ENCODE measurements around the gene TDRD1.
A peak's percentile ranks its signal among the peaks of the same experiment; 100 is the strongest.

TDRD1 gene

DNA sequence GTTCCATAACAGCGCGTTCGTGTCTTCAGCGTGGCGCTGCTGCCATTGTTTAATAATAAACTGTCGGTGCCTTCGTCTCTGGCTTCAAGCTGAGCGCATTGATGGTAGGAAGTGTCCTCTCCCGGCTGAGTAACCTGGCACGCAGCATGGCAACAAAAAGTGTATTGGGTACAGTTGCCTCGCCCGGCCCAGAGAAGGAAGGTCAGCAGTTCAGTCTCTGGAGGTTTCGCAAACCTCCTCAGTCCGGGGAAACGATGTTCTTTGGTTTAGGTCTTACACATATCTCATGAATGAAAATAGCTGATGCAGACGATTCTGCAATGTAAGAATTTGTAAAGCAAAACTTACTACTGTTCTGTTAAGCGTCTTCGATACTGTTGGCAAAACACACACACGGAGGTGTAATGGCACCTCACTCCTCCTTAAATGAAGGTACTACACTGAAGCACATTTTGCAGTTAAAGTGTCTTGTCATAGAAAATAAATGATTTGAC, 4.4 kb upstream of the TDRD1 start:
- TF ChIP-seq, protein P1, sequence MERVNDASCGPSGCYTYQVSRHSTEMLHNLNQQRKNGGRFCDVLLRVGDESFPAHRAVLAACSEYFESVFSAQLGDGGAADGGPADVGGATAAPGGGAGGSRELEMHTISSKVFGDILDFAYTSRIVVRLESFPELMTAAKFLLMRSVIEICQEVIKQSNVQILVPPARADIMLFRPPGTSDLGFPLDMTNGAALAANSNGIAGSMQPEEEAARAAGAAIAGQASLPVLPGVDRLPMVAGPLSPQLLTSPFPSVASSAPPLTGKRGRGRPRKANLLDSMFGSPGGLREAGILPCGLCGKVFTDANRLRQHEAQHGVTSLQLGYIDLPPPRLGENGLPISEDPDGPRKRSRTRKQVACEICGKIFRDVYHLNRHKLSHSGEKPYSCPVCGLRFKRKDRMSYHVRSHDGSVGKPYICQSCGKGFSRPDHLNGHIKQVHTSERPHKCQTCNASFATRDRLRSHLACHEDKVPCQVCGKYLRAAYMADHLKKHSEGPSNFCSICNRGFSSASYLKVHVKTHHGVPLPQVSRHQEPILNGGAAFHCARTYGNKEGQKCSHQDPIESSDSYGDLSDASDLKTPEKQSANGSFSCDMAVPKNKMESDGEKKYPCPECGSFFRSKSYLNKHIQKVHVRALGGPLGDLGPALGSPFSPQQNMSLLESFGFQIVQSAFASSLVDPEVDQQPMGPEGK (CRISPR knock-in tag; IDR thresholded peaks at IDR 0.05; ENCODE audit: borderline replicate concordance) = no peak
- TF ChIP-seq ISL1 (CRISPR knock-in tag; IDR thresholded peaks at IDR 0.05) = no peak
- TF ChIP-seq TCF4 (CRISPR knock-in tag; IDR thresholded peaks at IDR 0.05; ENCODE audit: borderline replicate concordance) = no peak
- TF ChIP-seq, protein P2, sequence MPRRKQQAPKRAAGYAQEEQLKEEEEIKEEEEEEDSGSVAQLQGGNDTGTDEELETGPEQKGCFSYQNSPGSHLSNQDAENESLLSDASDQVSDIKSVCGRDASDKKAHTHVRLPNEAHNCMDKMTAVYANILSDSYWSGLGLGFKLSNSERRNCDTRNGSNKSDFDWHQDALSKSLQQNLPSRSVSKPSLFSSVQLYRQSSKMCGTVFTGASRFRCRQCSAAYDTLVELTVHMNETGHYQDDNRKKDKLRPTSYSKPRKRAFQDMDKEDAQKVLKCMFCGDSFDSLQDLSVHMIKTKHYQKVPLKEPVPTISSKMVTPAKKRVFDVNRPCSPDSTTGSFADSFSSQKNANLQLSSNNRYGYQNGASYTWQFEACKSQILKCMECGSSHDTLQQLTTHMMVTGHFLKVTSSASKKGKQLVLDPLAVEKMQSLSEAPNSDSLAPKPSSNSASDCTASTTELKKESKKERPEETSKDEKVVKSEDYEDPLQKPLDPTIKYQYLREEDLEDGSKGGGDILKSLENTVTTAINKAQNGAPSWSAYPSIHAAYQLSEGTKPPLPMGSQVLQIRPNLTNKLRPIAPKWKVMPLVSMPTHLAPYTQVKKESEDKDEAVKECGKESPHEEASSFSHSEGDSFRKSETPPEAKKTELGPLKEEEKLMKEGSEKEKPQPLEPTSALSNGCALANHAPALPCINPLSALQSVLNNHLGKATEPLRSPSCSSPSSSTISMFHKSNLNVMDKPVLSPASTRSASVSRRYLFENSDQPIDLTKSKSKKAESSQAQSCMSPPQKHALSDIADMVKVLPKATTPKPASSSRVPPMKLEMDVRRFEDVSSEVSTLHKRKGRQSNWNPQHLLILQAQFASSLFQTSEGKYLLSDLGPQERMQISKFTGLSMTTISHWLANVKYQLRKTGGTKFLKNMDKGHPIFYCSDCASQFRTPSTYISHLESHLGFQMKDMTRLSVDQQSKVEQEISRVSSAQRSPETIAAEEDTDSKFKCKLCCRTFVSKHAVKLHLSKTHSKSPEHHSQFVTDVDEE (CRISPR knock-in tag; IDR thresholded peaks at IDR 0.05) = 0 out of 2 replicates have a peak, but pooled peaks have one; percentile 42
- peak; percentile 47 for ATAC-seq

DNA sequence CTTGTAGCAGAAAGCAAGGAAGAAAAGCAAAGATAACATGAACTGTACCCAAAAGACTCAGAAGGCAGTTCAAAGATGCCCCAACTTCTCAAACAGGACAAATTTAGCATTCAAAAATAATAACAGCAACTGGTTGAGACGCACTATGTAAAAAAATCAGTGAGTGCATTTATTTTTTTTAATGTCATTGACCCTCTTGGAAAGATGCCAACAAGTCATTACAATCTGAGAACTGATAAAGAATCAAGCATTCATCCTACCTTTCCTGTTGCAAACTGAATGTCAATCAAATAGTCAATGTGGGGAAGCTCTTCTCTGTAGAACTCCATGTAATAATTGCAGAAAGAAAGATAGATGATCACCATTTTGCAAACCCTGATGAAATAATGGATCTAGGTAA, 3.5 kb upstream of the TDRD1 start:
- TF ChIP-seq GLIS3 (CRISPR knock-in tag; IDR thresholded peaks at IDR 0.05) (no peak), BACH2 (CRISPR knock-in tag; IDR thresholded peaks at IDR 0.05; ENCODE audit: borderline replicate concordance) (no peak), CSDC2 (CRISPR knock-in tag; IDR thresholded peaks at IDR 0.05) (no peak), ZNF565 (CRISPR knock-in tag; conservative IDR thresholded peaks at IDR 0.05; ENCODE audit: low read depth) (no peak), TCF4 (CRISPR knock-in tag; IDR thresholded peaks at IDR 0.05; ENCODE audit: borderline replicate concordance) (no peak), ZFP30 (CRISPR knock-in tag; IDR thresholded peaks at IDR 0.05) (no peak), ZC3H10 (CRISPR knock-in tag; IDR thresholded peaks at IDR 0.05) (no peak), ZNF8 (CRISPR knock-in tag; IDR thresholded peaks at IDR 0.05) (no peak), SNAI2 (CRISPR knock-in tag; IDR thresholded peaks at IDR 0.05) (no peak)
- TF ChIP-seq, protein P2 (CRISPR knock-in tag; IDR thresholded peaks at IDR 0.05) = no peak
- no peak for ATAC-seq

DNA sequence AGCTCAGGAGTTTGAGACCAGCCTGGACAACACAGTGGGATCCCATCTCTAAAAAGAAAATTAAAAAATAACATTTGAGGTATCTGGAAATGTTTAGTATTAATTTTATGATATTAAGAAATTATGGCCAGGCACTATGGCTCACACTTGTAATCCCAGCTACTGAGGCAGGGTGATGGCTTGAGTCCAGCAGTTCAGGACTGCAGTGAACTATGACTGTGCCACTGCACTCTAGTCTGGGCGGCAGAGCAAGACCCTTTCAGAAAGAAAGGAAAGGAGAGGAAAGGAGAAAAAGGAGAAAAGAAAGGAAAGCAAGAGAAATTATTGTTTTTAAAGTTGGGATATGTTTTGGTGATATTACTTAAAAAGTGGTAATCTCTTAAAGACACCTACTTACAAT, 2.6 kb upstream of the TDRD1 start:
- no peak for ATAC-seq
- TF ChIP-seq, protein P3, sequence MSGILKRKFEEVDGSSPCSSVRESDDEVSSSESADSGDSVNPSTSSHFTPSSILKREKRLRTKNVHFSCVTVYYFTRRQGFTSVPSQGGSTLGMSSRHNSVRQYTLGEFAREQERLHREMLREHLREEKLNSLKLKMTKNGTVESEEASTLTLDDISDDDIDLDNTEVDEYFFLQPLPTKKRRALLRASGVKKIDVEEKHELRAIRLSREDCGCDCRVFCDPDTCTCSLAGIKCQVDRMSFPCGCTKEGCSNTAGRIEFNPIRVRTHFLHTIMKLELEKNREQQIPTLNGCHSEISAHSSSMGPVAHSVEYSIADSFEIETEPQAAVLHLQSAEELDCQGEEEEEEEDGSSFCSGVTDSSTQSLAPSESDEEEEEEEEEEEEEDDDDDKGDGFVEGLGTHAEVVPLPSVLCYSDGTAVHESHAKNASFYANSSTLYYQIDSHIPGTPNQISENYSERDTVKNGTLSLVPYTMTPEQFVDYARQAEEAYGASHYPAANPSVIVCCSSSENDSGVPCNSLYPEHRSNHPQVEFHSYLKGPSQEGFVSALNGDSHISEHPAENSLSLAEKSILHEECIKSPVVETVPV (CRISPR knock-in tag; IDR thresholded peaks at IDR 0.05) = no peak
- no peak for TF ChIP-seq PPARA (CRISPR knock-in tag; IDR thresholded peaks at IDR 0.05; ENCODE audit: borderline replicate concordance)
- no peak for TF ChIP-seq TOX (CRISPR knock-in tag; IDR thresholded peaks at IDR 0.05; ENCODE audit: borderline replicate concordance)
- TF ChIP-seq, protein P4, sequence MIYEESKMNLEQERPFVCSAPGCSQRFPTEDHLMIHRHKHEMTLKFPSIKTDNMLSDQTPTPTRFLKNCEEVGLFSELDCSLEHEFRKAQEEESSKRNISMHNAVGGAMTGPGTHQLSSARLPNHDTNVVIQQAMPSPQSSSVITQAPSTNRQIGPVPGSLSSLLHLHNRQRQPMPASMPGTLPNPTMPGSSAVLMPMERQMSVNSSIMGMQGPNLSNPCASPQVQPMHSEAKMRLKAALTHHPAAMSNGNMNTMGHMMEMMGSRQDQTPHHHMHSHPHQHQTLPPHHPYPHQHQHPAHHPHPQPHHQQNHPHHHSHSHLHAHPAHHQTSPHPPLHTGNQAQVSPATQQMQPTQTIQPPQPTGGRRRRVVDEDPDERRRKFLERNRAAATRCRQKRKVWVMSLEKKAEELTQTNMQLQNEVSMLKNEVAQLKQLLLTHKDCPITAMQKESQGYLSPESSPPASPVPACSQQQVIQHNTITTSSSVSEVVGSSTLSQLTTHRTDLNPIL (CRISPR knock-in tag; IDR thresholded peaks at IDR 0.05; ENCODE audit: low read depth) = no peak
- TF ChIP-seq CSDC2 (CRISPR knock-in tag; IDR thresholded peaks at IDR 0.05) = no peak
- TF ChIP-seq, protein P5, sequence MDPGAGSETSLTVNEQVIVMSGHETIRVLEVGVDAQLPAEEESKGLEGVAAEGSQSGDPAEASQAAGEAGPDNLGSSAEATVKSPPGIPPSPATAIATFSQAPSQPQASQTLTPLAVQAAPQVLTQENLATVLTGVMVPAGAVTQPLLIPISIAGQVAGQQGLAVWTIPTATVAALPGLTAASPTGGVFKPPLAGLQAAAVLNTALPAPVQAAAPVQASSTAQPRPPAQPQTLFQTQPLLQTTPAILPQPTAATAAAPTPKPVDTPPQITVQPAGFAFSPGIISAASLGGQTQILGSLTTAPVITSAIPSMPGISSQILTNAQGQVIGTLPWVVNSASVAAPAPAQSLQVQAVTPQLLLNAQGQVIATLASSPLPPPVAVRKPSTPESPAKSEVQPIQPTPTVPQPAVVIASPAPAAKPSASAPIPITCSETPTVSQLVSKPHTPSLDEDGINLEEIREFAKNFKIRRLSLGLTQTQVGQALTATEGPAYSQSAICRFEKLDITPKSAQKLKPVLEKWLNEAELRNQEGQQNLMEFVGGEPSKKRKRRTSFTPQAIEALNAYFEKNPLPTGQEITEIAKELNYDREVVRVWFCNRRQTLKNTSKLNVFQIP (CRISPR knock-in tag; IDR thresholded peaks at IDR 0.05; ENCODE audit: borderline replicate concordance, low read depth) = no peak
- TF ChIP-seq RARB (CRISPR knock-in tag; IDR thresholded peaks at IDR 0.05) = no peak
- no peak for TF ChIP-seq ZNF70 (CRISPR knock-in tag; IDR thresholded peaks at IDR 0.05)
- no peak for TF ChIP-seq ISL1 (CRISPR knock-in tag; IDR thresholded peaks at IDR 0.05)
- TF ChIP-seq GLIS3 (CRISPR knock-in tag; IDR thresholded peaks at IDR 0.05) = no peak
- TF ChIP-seq, protein P2 (CRISPR knock-in tag; IDR thresholded peaks at IDR 0.05) = no peak
- no peak for TF ChIP-seq ARNTL (CRISPR knock-in tag; IDR thresholded peaks at IDR 0.05; ENCODE audit: borderline replicate concordance, low read depth)
- TF ChIP-seq, protein P1 (CRISPR knock-in tag; IDR thresholded peaks at IDR 0.05; ENCODE audit: borderline replicate concordance) = no peak

Data from SK-N-SH treated with all-trans-retinoic acid at 6 μM for 48 hours (cell line).